Gastrocnemius medialis (tissue), 4 donors: ENCODE measurements around the gene ELAVL1. TPM values are rescaled to one million over a fixed set of nuclear protein-coding genes. Genes with fewer than 3 reads are reported as not detected.

Experiments
- ATAC-seq, 2 donors: fragments of 150-250 bp; one replicate each; pipeline ENCODE4 v1.9.1; 2016
- DNase-seq, 2 donors: peaks; one replicate each; pipeline ENCODE4 v3.0.0-alpha.2; 2019
- H3K27ac ChIP-seq, 4 donors: fragments of 200-600 bp; sonication (generic); 1 replicate in 1 of 4; 2 replicates in 3 of 4; pipeline ENCODE4 v1.5.1; 2016 to 2018; ENCODE audit warnings: mild to moderate bottlenecking in 2 of 4, moderate library complexity in 1 of 4
- H3K27me3 ChIP-seq, 3 donors: fragments of 200-600 bp; sonication (generic) in 2 of 3; 1 replicate in 1 of 3; 2 replicates in 2 of 3; pipeline versions ENCODE4 v1.5.1 to v1.6.0; 2016 to 2019; ENCODE audit warnings: mild to moderate bottlenecking in 1 of 3, moderate library complexity in 1 of 3
- H3K36me3 ChIP-seq, 2 donors: fragments of 200-600 bp; sonication (generic) in 1 of 2; one replicate each; pipeline ENCODE4 v1.5.1; 2017 to 2018
- H3K4me1 ChIP-seq, 2 donors: fragments of 200-600 bp; sonication (generic) in 1 of 2; one replicate each; pipeline ENCODE4 v1.5.1; 2016 to 2017; ENCODE audit warnings: mild to moderate bottlenecking in 2 of 2
- H3K4me3 ChIP-seq, 4 donors: fragments of 200-600 bp; sonication (generic) in 3 of 4; 1 replicate in 1 of 4; 2 replicates in 3 of 4; pipeline ENCODE4 v1.5.1; 2016 to 2019; ENCODE audit warnings: mild to moderate bottlenecking in 2 of 4
- H3K9me3 ChIP-seq, 3 donors: fragments of 200-600 bp; sonication (generic) in 2 of 3; 1 replicate in 1 of 3; 2 replicates in 2 of 3; pipeline ENCODE4 v1.5.1; 2016 to 2019
- POLR2A ChIP-seq, 2 donors: fragments of 450-650 bp; IDR thresholded peaks; one replicate each; pipeline ENCODE4 v1.6.1; 2017; ENCODE audit warnings: antibody characterized with exemption in 2 of 2, mild to moderate bottlenecking in 2 of 2, moderate library complexity in 2 of 2
- in situ Hi-C, 4 donors: fragments of 200-750 bp; cut with MboI; loops; one replicate each; pipeline versions ENCODE4 v1.15.0 to v1.8.0; 2017; ENCODE audit warnings: low sequenced_read_pairs in 4 of 4
- intact Hi-C: fragments of 100-400 bp; cut with DNase I; formaldehyde crosslinking; loops from one replicate; pipeline ENCODE4 v1.15.1; 2023; ENCODE audit warnings: low total_unique reads
- total RNA-seq, 4 donors: library from RNA; depleted of rRNA; stranded (reverse); fragments of >200 nt; gene quantifications; one replicate each; pipeline versions ENCODE4 v1.1.0 to v1.2.3, GENCODE V29; 2016
- TF ChIP-seq, protein P1 (sequence below), 5 experiments: fragments of 450-650 bp in 3 of 5; fragments of 200-600 bp in 2 of 5; sonication (generic) in 2 of 5; IDR thresholded peaks in 4 of 5; conservative IDR thresholded peaks in 1 of 5; 1 replicate in 4 of 5; 2 replicates in 1 of 5; pipeline ENCODE4 v1.5.1; 2016 to 2019; ENCODE audit warnings: antibody characterized with exemption in 5 of 5, mild to moderate bottlenecking in 3 of 5, moderate library complexity in 3 of 5

The ELAVL1 gene
- total RNA-seq, 4 donors from 2014 or later: 18.2 to 40.5 (median 28.9) TPM

DNA sequence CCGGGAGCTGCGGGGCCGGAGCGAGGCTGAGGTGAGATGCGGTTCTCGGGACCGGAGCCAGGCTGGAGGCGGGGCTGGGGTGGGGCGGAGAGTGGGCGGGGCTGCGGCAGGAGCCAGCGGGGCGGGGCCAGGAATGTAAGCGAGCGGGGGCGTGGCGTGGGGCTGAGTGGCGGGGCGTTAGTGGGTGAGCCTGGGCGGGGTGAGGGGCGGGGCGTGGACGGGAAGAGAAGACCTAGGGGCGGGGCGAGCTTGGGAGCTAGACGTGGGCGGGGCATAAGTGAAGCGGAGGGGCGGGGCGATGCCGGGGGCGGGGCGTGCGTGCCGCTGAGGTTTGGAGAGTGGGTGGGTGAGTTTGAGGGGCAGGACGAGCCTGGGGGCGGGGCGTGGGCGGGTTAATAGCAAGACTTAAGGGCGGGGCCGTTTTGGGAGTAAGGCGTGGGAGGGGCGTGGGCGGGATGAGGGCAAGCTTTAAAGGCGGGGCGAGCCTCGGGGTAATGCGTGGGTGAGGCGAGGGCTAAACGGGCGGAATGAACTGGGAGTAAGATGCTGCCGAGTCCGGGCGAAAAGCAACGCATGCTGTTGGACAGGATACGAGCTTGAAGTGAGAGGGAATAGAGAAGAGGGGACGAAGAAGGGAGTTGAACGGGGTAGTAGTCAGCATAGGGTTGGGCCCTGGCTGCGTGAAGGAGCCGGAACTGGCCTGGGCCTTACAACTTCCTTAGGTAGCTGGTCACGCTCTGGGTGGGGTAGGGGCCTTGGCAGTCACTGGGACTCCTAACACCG is 84.7 kb downstream of the ELAVL1 start:
- peaks cover 21 to 35% of the 10 kb centered on the region in 2 donors for H3K4me1 ChIP-seq
- intact Hi-C loops: loop anchor here (1.0 kb wide), 3 partner anchors 17 to 91 kb away; partner anchors contain the start of genes MAP2K7 and TIMM44
- peak overlapping the region; percentile 67 to 95 (median 80) for H3K4me3 ChIP-seq
- H3K27me3 ChIP-seq: peaks cover 27 to 44% (median 33%) of the 10 kb centered on the region in 3 donors
- H3K27ac ChIP-seq: peak overlapping the region; percentile 80 to 95 (median 93)
- peaks cover 0 to 11% of the 10 kb centered on the region in 2 donors for H3K36me3 ChIP-seq
- in situ Hi-C loops: no loop called here
- TF ChIP-seq, protein P1, sequence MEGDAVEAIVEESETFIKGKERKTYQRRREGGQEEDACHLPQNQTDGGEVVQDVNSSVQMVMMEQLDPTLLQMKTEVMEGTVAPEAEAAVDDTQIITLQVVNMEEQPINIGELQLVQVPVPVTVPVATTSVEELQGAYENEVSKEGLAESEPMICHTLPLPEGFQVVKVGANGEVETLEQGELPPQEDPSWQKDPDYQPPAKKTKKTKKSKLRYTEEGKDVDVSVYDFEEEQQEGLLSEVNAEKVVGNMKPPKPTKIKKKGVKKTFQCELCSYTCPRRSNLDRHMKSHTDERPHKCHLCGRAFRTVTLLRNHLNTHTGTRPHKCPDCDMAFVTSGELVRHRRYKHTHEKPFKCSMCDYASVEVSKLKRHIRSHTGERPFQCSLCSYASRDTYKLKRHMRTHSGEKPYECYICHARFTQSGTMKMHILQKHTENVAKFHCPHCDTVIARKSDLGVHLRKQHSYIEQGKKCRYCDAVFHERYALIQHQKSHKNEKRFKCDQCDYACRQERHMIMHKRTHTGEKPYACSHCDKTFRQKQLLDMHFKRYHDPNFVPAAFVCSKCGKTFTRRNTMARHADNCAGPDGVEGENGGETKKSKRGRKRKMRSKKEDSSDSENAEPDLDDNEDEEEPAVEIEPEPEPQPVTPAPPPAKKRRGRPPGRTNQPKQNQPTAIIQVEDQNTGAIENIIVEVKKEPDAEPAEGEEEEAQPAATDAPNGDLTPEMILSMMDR (IDR thresholded peaks at IDR 0.05 in 4 of 5, conservative IDR thresholded peaks at IDR 0.05 in 1 of 5): no peak
- TF ChIP-seq POLR2A (IDR thresholded peaks at IDR 0.05): peak in 1 of 2 donors; percentile 9
- ATAC-seq: peak; percentile 78 to 81
- no peaks in the 10 kb centered on the region for H3K9me3 ChIP-seq
- peak; percentile 98 to 99 for DNase-seq

DNA sequence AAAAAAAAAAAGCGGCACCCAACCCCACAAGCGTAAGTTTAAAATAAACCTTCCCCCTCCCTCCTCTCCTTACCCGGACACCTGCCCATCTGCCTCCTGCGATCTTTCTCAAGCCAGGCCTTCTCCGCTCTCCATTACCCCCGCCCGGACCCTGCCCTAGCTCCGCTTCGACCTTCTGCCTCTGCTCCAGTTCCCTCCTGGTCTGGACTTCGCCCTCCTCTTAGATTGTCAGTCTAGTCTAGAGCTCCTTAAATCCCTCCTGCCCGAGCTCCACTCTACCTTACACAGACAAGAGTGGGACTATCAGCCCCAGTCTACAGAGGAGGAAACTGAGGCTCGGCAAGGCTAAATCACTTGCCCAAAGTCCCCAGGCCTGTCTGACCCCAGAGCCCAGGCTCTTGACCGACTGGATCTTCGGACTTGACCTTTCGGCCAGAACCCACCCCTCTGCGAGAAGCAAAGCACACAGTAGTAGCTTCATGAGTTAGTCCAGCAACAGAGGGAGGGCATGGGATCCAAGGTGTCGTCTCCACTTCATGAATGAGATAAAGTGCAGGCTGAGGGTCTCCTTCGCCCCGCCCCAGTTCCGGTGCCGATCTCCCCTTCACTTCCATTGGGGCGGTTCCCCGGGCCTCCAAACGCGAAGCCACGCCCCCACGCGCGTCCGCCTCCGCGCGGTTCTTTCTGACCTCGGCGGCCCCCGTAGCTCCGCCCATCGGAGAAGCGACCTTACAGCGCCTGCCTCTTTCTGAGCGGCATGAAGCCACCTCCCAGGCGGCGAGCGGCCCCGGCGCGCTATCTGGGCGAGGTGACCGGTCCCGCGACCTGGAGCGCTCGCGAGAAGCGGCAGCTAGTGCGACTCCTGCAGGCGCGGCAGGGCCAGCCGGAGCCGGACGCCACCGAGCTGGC is 85.6 kb downstream of the ELAVL1 start, which contains the start of gene SNAPC2:
TSS of gene SNAPC2 (plus strand) at position 729 of the 909 bp plus-strand sequence. CDS start at position 758, 29 bp downstream.
- peaks cover 0 to 11% of the 10 kb centered on the region in 2 donors for H3K36me3 ChIP-seq
- in situ Hi-C loops: no loop called here
- H3K27ac ChIP-seq: peak within 1 kb of the TSS; percentile 80 to 95 (median 93)
- H3K9me3 ChIP-seq: no peaks in the 10 kb centered on the region
- peaks cover 21 to 38% of the 10 kb centered on the region in 2 donors for H3K4me1 ChIP-seq
- ATAC-seq: peak; percentile 82 to 85
- intact Hi-C loops: loop anchor here (1.0 kb wide), 3 partner anchors 17 to 91 kb away; partner anchors contain the start of genes MAP2K7 and TIMM44
- TF ChIP-seq POLR2A (IDR thresholded peaks at IDR 0.05): peak; percentile 44 to 53
- TF ChIP-seq, protein P1 (IDR thresholded peaks at IDR 0.05 in 4 of 5, conservative IDR thresholded peaks at IDR 0.05 in 1 of 5): no peak
- peak within 1 kb of the TSS; percentile 67 to 95 (median 80) for H3K4me3 ChIP-seq
- H3K27me3 ChIP-seq: peaks cover 35 to 48% (median 41%) of the 10 kb centered on the region in 3 donors
- DNase-seq: peak; percentile 88 to 93

DNA sequence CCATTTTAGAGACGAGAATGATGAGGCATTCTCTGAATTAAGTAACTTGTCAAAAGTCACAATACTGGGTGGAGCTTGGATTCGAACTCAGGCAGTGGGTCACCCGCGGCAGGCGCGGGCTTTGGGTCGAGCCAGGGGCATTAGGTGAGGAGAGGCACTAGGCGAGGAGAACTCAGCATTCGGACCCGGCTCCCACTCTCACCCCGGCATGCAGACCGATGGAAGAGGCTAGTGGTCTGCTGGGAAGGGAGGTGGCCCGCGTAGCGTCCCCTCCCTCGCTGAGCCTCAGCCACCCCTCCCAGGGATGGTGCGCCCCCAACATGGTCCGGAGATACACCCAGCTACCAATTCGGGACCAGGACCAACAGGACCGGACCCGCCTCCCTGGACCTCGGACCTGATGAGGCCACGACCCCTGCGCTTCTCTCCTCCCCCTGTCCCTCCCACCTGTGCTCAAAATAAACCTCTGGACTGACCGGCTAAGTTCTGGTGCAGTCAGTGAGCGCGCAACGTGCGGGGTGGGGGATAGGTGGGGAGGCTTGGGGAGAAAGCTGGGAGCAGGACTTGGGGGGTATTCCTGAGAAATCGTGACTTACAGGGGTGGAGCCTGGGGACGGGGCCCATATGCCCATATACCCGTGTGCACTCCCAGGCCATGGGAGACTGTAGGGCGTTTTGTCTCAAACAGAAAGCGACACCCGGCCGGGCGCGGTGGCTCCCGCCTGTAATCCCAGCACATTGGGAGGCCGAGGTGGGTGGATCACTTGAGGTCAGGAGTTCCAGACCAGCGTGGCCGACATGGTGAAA is 86.6 kb downstream of the ELAVL1 start:
- Histone ChIP-seq H3K36me3 (peaks cover 0 to 11% of the 10 kb centered on the region in 2 donors), H3K27me3 (peaks cover 40 to 49% (median 46%) of the 10 kb centered on the region in 3 donors), H3K4me1 (peaks cover 21 to 38% of the 10 kb centered on the region in 2 donors), H3K9me3 (no peaks in the 10 kb centered on the region), H3K27ac (peak overlapping the region in 1 of 4 donors; percentile 92), H3K4me3 (no peak overlapping the region)
- no peak for DNase-seq
- no peak for TF ChIP-seq POLR2A (IDR thresholded peaks at IDR 0.05)
- TF ChIP-seq, protein P1 (IDR thresholded peaks at IDR 0.05 in 4 of 5, conservative IDR thresholded peaks at IDR 0.05 in 1 of 5): no peak
- no peak for ATAC-seq
- in situ Hi-C loops (no loop called here), intact Hi-C loops (no loop called here)
